Duodenal mucosa (tissue), 2 donors: Measurements from ENCODE around the gene PLEK.

Experiments
- H3K27ac ChIP-seq: one replicate; pipeline ENCODE4 v1.7.0; 2013; ENCODE audit warnings: low read depth, low read length
- H3K27me3 ChIP-seq, 2 donors: one replicate each; pipeline ENCODE4 v1.7.0; 2013; ENCODE audit warnings: low read length in 2 of 2, control low read depth in 1 of 2; ENCODE audit not compliant: insufficient read depth in 2 of 2, control insufficient read depth in 1 of 2
- H3K36me3 ChIP-seq, 2 donors: one replicate each; pipeline ENCODE4 v1.7.0; 2013; ENCODE audit warnings: low read length in 2 of 2, control low read depth in 1 of 2; ENCODE audit not compliant: insufficient read depth in 2 of 2, control insufficient read depth in 1 of 2
- H3K4me1 ChIP-seq, 2 donors: one replicate each; pipeline ENCODE4 v1.7.0; 2013; ENCODE audit warnings: low read length in 2 of 2, control low read depth in 1 of 2; ENCODE audit not compliant: insufficient read depth in 2 of 2, control insufficient read depth in 1 of 2
- H3K4me3 ChIP-seq, 2 donors: one replicate each; pipeline ENCODE4 v1.7.0; 2013; ENCODE audit warnings: low read length in 2 of 2, low read depth in 1 of 2
- H3K9ac ChIP-seq, 2 donors: one replicate each; pipeline ENCODE4 v1.7.0; 2013; ENCODE audit warnings: low read length in 2 of 2, low read depth in 1 of 2
- H3K9me3 ChIP-seq, 2 donors: one replicate each; pipeline ENCODE4 v1.7.0; 2013; ENCODE audit warnings: low read length in 2 of 2, control low read depth in 1 of 2; ENCODE audit not compliant: control insufficient read depth in 1 of 2

Gene PLEK

GRCh38 chr2:68423966-68424650 lies 59.0 kb downstream of the PLEK start:
- H3K9me3 ChIP-seq, result no peaks in the 10 kb centered on the region
- no peak overlapping the region for H3K4me3 ChIP-seq
- H3K27me3 ChIP-seq, result peaks cover 0 to 9% of the 10 kb centered on the region in 2 donors
- peaks cover 11 to 16% of the 10 kb centered on the region in 2 donors for H3K4me1 ChIP-seq
- H3K36me3 ChIP-seq, result no peaks in the 10 kb centered on the region
- H3K27ac ChIP-seq, result no peak overlapping the region
- H3K9ac ChIP-seq, result no peak overlapping the region

GRCh38 chr2:68425503-68425902 lies 60.4 kb downstream of the PLEK start:
- no peak overlapping the region for H3K27ac ChIP-seq
- no peak overlapping the region for H3K4me3 ChIP-seq
- no peaks in the 10 kb centered on the region for H3K36me3 ChIP-seq
- H3K9ac ChIP-seq, result no peak overlapping the region
- H3K9me3 ChIP-seq, result no peaks in the 10 kb centered on the region
- peaks cover 8 to 16% of the 10 kb centered on the region in 2 donors for H3K4me1 ChIP-seq
- H3K27me3 ChIP-seq, result peaks cover 0 to 8% of the 10 kb centered on the region in 2 donors

- H3K36me3 ChIP-seq, result no peaks in the 10 kb centered on the region
- H3K9me3 ChIP-seq, result no peaks in the 10 kb centered on the region
- no peak overlapping the region for H3K9ac ChIP-seq
- no peak overlapping the region for H3K4me3 ChIP-seq
- no peak overlapping the region for H3K27ac ChIP-seq
- no peaks in the 10 kb centered on the region for H3K27me3 ChIP-seq
- peaks cover 8 to 16% of the 10 kb centered on the region in 2 donors for H3K4me1 ChIP-seq
Measured at GRCh38 chr2:68426446-68426845, 61.4 kb downstream of the PLEK start.

- H3K4me1 ChIP-seq, result peaks cover 8 to 16% of the 10 kb centered on the region in 2 donors
- no peak overlapping the region for H3K9ac ChIP-seq
- H3K9me3 ChIP-seq, result no peaks in the 10 kb centered on the region
- peak overlapping the region in 1 of 2 donors; percentile 3 for H3K4me3 ChIP-seq
- no peaks in the 10 kb centered on the region for H3K36me3 ChIP-seq
- H3K27me3 ChIP-seq, result no peaks in the 10 kb centered on the region
- no peak overlapping the region for H3K27ac ChIP-seq
Measured at GRCh38 chr2:68426848-68427579, 61.9 kb downstream of the PLEK start.

- H3K9ac ChIP-seq, result no peak overlapping the region
- H3K36me3 ChIP-seq, result no peaks in the 10 kb centered on the region
- no peaks in the 10 kb centered on the region for H3K27me3 ChIP-seq
- no peak overlapping the region for H3K4me3 ChIP-seq
- peaks cover 12 to 16% of the 10 kb centered on the region in 2 donors for H3K4me1 ChIP-seq
- no peaks in the 10 kb centered on the region for H3K9me3 ChIP-seq
- H3K27ac ChIP-seq, result no peak overlapping the region
Measured at GRCh38 chr2:68428126-68428525, 63.0 kb downstream of the PLEK start.

- Histone ChIP-seq H3K27ac (no peak overlapping the region), H3K27me3 (no peaks in the 10 kb centered on the region), H3K36me3 (no peaks in the 10 kb centered on the region), H3K4me3 (no peak overlapping the region), H3K4me1 (peaks cover 17 to 21% of the 10 kb centered on the region in 2 donors), H3K9me3 (no peaks in the 10 kb centered on the region), H3K9ac (no peak overlapping the region)
Measured at GRCh38 chr2:68428746-68429145, 63.7 kb downstream of the PLEK start.

GRCh38 chr2:68429311-68429826 lies 64.3 kb downstream of the PLEK start:
- Histone ChIP-seq H3K9ac (no peak overlapping the region), H3K27me3 (no peaks in the 10 kb centered on the region), H3K4me3 (no peak overlapping the region), H3K4me1 (peaks cover 17 to 24% of the 10 kb centered on the region in 2 donors), H3K9me3 (no peaks in the 10 kb centered on the region), H3K36me3 (no peaks in the 10 kb centered on the region), H3K27ac (no peak overlapping the region)

GRCh38 chr2:68431316-68431972 lies 66.4 kb downstream of the PLEK start:
- H3K9ac ChIP-seq, result no peak overlapping the region
- no peaks in the 10 kb centered on the region for H3K27me3 ChIP-seq
- H3K4me3 ChIP-seq, result no peak overlapping the region
- no peaks in the 10 kb centered on the region for H3K9me3 ChIP-seq
- no peak overlapping the region for H3K27ac ChIP-seq
- no peaks in the 10 kb centered on the region for H3K36me3 ChIP-seq
- peaks cover 23 to 37% of the 10 kb centered on the region in 2 donors for H3K4me1 ChIP-seq

- Histone ChIP-seq H3K4me1 (peaks cover 16 to 36% of the 10 kb centered on the region in 2 donors), H3K9me3 (no peaks in the 10 kb centered on the region), H3K36me3 (no peaks in the 10 kb centered on the region), H3K4me3 (peak overlapping the region in 1 of 2 donors; percentile 19), H3K27me3 (no peaks in the 10 kb centered on the region), H3K27ac (no peak overlapping the region), H3K9ac (no peak overlapping the region)
Measured at GRCh38 chr2:68432696-68433658, 67.9 kb downstream of the PLEK start.
